Iris pigment epithelial cell (primary cell): Measurements from ENCODE around the gene COL18A1.

Source experiments
- DNase-seq: peaks from one replicate; pipeline ENCODE4 v3.0.0-alpha.2; 2011; ENCODE audit warnings: low read depth

COL18A1 gene

GRCh38 chr21:45455674-45456583, 51.0 kb downstream of the COL18A1 start:
- no peak for DNase-seq

GRCh38 chr21:45456584-45457160, 51.7 kb downstream of the COL18A1 start:
- DNase-seq = no peak

GRCh38 chr21:45457161-45457831, 52.3 kb downstream of the COL18A1 start:
- DNase-seq = no peak

- no peak for DNase-seq
Observed at GRCh38 chr21:45457832-45458172, 52.8 kb downstream of the COL18A1 start.

- DNase-seq = no peak
Observed at GRCh38 chr21:45458281-45459170, 53.6 kb downstream of the COL18A1 start.

- DNase-seq = no peak
Observed at GRCh38 chr21:45459171-45460010, 54.4 kb downstream of the COL18A1 start.

GRCh38 chr21:45460011-45460565, 55.1 kb downstream of the COL18A1 start:
- no peak for DNase-seq

- peak; percentile 93 for DNase-seq
Observed at GRCh38 chr21:45460611-45461368, 55.8 kb downstream of the COL18A1 start.

GRCh38 chr21:45461369-45461750, 56.4 kb downstream of the COL18A1 start:
- DNase-seq = no peak

- DNase-seq = no peak
Observed at GRCh38 chr21:45461806-45462341, 56.9 kb downstream of the COL18A1 start.

- DNase-seq = no peak
Observed at GRCh38 chr21:45463871-45464270, 58.9 kb downstream of the COL18A1 start.

GRCh38 chr21:45464309-45464708, 59.3 kb downstream of the COL18A1 start:
- no peak for DNase-seq

GRCh38 chr21:45465105-45465504, 60.1 kb downstream of the COL18A1 start:
- no peak for DNase-seq

GRCh38 chr21:45465611-45466329, 60.8 kb downstream of the COL18A1 start:
- no peak for DNase-seq

GRCh38 chr21:45466330-45467220, 61.6 kb downstream of the COL18A1 start:
- DNase-seq = no peak

GRCh38 chr21:45467221-45467779, 62.3 kb downstream of the COL18A1 start:
- peak; percentile 25 for DNase-seq

- DNase-seq = no peak
Observed at GRCh38 chr21:45468051-45468970, 63.3 kb downstream of the COL18A1 start.
